Measurements from ENCODE around the gene TEX29. TPM values are rescaled to one million over a fixed set of nuclear protein-coding genes. Genes with fewer than 3 reads are reported as not detected.

The TEX29 gene
- polyA plus RNA-seq, 3 donors: 0.28 to 0.89 (median 0.56) TPM

DNA sequence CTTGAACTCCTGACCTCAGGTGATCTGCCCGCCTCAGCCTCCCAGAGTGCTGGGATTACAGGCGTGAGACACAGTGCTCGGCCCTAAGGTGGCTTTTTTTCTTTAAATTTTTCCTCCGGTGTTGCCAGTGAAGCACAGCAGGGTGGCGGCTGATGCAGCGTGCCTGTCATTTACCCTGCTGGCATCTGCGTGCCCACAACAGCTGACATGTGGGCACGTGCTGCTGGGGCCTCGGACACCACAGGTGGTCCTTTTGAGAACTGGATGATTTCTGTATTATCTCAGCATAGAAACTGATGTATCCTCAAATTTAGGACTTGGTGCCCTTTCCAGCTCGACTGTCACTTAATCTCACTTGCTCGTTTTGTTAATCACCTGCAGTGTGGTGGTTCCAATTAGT lies 31.2 kb upstream of the TEX29 start:
- no peak for DNase-seq

DNA sequence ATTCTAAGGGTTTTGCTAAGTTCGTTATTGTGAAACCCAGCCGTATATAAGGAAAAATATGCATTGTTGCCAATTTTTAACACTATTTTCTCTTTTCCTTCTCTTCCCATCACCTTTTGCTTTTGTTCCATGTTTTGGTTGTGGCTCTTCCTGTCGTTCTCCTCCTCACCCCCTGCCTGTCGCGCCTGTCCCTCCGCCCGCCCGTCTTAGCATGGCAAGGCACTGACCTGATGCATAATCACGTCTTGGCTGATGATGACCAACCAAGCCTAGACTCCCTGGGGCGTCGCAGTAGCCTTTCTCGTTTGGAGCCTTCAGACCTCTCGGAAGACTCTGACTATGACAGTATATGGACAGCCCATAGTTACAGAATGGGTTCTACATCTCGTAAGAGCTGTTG lies 28.5 kb upstream of the TEX29 start:
- no peak for DNase-seq

DNA sequence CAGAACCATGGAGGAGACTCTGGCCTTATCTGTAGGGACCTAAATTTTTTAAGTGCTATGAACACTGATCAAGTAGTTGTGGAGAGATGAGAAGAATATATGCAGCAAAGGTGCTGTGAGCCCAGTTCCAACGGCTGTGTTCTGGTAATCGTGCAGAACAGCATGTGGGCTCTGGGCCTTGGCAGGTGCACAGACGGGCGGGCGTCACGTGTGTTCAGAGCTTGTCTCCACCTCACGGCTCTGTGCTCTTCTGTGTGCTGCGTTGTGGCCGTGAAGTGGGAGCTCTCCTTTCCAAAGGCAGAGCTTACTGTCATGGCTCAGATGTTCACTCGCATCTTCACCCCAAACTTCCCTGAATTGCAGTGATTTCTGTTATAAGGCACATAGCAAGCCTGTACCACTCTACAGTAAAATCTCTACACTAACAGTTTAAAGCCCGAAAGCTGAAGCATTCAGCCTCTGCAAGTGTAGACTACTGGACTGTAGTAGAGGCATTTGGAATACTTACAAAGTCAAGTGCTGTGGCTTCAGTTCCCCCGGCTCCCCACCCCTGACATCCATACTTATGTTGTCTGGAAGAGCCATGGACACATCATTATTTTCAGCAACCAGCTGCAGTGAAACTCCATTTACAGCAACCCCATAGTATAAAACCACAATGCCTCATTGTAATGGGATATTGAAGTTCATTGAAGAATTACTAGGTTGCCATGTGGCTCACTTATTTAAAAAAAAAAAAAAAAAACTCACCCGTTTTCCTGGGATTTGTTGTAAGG lies 27.5 kb upstream of the TEX29 start:
- DNase-seq: no peak

DNA sequence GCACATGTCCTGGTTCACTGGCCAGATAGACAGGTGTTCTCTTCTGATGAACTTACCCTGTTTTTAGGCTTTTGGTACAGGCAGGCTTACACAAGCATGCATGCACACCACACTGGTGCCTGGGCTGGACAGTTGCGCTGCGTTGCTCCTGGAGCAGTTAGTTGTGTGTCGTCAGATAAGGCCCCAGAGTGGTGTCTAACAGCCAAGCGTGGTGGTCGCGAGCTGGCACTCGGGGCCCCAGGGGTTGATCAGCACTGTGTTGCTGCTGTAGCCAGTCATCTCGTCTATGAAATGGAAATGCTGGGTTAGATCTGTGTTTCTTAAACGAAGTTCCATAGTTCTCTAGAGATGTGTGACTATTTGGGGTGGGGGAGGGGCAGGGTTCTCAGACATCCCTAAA lies 24.6 kb upstream of the TEX29 start:
- no peak for DNase-seq

DNA sequence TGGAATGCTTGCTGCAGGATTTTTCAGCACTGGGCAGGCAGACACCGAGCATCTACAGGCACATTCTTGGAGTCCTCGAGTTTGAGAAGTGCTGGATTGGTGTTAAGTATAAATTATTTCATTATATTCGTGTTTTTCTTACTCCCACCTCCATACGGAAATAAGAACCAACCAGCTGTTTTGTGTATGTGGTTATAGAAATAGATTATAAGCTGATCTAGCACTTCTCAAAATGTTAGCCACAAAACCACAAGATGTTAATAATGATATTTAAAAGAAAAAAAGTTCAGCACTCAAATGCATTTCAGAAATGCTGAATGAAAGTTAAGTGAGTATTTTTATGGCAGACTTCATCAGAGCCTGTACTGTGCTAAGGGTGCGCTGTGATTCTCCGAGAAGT lies 24.0 kb upstream of the TEX29 start:
- DNase-seq: no peak

DNA sequence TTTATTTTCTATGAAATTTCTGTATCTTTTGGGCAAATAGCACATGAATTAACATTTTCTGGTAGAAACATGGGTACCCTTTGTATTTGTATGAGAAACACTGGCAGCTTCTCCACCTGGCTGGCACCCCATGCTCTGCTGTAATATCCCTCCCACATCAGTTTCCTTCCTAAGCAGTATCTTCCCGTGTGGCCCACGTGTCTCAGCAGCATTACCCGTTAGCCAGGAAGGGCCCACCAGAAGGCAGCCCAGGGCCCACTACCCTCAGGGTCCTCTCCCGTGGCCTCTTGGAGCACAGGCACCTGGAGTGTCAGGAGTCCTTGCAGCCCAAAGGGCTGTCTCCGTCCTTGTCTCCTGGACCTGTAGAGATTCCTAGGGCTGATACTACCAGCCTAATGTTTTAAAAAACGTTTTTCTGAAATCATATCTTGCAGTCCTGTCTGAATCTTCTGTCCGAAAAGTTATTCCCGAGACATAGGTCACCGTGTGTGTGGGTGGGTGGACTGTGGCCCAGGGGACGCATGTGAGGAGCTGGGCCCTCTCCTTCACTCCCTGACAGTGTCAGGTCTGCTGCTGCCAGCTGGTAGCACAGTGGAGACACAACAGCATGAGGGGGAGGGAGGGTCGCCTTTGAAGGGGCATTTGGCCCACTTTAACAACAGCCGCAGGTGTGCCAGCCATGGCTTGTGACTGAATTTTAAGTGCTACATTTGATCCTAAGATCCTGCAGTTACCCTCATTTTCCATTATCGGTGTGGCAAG lies 22.0 kb upstream of the TEX29 start:
- no peak for DNase-seq

DNA sequence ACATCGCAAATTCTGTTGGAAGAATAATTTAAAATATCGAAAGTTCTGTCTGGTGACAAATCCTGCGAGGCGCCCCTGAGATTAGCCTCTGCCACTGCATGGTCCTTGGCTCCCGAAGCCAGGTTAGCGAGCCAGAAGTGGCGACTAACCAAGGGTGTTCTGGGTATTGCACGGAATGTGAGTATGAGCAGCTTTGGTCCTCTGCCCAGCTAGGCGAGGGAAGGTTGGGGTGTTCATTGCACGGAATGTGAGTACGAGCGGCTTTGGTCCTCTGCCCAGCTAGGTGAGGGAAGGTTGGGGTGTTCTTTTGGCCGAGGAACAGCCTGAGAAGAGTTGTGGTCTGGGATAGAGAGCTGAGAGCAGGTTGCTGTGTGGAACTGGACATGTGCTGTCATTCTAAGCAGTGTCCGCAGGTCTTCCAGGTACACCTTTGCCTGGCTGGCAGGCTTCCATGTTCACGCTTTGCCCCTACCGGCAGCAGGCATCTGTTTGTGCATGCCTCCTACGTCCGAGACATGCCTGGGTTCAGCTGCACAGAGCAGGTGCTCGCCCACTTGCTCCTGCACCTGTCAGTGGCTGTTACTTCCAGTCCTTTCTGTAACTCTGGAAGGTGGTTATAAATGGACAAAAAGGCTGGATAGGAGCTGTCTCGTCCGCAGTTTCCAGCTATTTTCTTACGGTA lies 18.3 kb upstream of the TEX29 start:
- DNase-seq: no peak

DNA sequence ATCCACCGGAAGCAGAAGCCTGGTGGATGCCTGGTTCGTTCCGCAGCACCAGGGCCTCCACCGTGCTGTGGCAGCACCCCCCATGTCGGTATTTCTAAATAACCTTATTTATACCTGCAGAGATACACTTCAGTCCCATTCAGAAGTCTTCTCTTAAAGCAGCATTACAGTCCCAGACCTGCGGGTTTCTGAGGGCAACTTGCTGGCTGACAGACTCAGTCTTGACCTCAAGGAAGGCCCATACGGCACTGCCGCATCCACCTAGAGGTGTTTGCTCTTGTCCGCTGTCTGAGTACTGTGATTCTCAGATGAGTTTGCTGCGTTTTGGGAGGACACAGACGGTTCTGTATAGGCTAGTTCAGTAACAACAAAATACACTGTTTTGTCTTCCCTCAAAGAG lies 16.9 kb upstream of the TEX29 start:
- DNase-seq: no peak

DNA sequence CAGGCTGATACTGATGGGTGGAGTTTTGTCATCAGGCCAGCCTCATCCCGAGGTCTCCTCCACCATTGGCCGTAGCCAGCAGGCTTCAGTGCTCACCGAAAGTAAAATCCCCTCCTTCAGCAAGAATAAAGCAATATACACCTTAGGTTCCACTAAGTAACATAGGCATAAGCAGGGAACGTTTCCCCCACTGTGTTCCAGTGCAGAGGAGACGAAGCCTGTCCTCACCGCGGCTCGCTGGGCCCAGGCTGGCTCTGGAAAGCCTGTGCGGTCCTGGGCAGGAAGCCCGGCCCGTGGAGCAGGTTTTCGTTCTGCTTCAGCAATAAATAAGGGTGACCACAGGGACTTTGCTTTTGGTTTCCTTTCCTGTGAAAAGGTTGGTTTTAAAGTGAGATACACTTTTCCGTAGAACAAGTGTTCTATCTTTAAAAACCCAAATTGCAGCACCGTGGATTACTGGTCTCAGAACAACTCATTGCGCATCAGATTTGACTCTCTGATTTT lies 16.3 kb upstream of the TEX29 start:
- no peak for DNase-seq

DNA sequence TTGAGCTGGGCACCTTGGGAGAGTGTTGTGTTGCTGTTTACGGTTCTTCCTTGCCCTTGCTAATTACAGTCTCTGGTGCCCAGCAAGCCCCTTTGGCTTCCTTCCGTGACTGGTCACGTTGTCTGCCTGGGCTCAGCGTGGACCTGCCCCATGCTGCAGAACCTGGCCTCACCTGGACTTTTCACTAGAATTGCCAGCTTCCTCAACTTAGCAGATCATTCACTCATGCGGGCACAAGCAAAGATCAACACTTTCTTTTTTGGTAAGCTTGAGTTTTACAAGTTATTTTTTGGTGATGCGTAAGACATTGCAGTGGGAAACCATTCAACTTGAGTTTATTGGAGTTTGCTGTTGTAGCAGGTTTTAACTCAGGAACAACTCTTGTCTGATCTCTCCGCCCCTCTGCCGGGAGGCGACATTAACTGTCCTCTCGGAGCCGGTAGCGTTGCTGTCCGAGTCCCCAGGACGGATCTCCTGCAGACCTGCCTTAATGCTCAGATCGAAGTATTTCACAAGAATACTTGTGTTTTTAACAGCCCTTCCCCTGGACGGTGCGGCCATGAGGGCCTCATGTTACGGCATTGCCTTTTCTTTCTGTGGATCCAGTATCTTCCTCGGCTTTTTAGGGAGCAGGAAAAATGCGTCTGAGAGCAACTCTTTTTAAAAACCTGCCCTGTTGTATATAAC lies 15.7 kb upstream of the TEX29 start:
- DNase-seq: no peak

DNA sequence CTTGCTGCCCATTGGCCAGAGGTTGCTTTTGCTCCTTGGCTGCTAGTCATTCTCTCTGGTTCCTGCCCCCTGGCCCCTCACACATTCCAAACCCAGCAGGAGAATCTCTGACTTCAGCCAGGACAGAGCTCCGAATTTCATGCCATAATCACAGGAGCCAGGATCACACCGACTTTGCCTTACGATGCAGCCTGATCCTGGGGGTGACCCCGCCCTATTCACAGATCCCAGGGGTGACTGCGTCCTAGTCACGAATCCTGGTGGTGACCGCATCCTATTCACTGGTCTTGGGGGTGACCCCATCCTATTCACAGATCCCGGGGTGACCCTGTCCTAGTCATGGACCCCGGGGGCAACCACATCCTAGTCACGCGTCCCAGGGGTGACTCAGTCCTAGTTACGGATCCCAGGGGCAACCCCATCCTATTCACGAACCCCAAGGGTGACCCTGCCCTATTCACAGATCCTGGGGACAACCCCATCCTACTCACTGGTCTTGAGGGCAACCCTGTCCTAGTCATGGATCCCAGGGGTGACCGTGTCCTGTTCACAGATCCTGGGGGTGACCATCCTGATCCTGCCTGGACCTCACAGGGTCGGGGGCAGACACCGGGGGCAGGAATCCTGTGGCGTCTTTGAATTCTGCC lies 7.4 kb upstream of the TEX29 start:
- DNase-seq: no peak

DNA sequence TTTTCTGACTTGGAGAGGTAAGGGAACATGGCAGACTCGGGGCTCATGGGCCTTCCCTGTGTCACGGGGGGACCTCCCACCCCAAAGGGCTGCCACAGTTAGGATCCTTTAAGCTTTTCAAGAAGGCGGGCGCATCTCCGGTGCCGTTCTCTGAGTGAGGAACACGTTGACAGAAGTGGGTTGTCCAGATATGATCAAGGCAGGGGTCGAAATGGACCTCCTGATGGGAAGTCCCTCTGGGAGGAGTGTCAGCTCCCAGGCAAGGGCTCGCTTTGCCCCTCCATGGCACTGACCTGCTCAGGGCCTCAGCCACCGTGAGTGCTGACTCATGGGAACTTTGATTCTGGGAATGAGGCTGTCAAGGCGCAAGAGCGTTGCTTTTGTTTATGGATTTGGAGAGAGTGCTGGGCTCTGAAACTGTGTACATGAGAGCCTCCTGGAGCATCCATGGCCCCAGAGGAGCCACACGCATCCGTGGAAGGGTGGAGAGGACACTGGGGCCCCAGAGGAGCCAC lies 6.5 kb upstream of the TEX29 start:
- no peak for DNase-seq

DNA sequence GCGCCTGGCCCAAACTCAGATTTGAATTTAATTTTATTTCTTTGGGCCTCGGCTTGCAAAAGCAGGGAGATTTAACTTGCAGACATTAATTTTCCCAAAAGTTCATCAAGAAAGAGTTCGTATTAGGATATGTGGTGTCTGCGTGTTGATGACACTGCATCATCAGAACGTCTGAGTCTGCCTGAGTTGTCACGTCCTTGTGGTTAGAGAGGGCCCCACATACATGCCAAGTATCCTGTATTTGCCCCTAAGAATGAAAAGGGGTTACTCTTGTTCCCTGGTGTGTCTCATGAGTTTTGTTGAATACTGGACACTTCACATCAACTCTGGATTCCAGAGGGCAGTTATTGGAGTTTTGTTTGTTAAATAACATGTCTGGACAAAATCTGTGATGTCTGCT lies 5.6 kb upstream of the TEX29 start:
- no peak for DNase-seq

DNA sequence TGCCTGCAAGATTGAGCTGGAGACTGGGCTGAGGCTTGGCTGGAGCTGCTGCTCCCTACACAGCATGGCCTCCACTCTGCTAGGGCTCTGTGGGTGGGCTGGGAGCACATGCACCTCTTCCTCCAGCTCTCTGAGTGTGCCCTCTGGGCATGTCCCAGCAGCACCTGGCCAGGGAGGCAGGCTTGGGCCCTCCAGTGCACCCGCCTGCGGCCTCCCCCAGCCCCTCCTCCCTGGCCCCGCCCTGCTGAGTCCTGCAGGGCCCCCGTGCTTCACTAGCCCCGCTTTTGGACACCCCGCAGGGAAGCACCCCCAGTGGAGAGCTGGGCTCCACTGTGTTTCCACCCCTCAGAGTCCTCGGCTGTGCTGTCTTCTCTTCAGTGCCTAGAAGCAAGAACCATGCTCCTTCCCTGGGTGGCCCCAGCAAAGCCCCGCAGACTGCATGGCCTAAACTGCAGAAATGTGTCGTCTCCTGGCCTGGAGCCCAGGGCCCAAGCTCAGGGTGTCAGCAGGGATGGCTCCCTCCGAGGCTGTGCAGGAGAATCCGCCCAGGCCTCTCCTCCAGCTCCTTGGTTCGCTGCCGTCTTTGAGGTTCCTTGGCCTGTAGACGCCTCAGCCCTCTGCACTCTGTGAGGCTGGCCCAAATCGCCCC lies 5.0 kb upstream of the TEX29 start:
- no peak for DNase-seq

DNA sequence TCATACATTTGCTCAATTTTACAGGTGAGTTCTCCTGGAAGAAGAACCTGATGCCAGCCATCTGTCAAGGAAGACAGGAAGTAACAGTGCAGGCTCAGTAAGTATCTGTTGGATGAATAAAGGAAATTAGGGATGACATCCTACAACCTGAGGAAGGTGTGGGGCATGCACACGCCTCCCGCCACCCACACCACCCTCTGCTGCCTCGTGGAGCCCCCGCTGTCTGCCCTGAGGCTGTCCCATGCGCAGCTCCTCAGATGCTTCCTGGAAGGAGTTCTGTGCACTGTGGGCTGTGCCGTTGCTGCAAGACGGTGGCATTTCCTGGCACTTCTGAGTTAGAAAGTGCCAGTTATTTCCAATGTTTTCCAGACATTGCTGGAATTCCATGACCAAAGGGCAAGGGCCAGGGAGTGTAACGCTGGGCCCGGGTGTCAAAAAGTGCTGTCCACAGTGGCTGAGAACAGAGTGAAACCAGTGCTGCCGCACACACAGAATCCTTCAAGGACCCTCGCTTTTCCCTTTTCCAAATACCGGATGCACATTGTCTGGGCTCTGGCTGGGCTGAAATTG lies 4.2 kb upstream of the TEX29 start:
- no peak for DNase-seq

DNA sequence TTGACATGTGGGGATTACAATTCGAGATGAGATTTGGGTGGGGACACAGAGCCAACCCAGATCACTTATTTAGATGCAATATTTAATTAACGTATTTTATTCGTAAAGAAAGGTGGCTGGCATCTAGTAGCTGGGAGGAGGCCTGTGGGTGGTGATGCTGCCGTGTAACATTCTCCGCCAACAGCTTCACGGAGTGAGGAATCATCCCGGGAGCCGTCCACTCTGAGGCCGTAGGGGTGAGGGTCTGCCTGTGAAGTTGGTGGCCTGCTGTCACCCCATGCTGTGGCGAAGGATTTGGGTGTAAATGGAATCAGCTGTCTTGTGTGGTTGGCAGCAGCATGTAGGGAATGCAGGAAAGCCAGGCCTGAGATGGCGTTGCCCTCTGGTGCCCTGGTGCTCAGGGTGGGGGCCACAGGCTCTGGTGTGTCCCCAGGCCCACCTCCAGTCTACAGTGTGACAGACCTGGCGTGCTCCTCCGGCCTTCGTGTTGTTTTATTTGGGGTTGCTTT lies 3.3 kb upstream of the TEX29 start:
- DNase-seq: no peak

DNA sequence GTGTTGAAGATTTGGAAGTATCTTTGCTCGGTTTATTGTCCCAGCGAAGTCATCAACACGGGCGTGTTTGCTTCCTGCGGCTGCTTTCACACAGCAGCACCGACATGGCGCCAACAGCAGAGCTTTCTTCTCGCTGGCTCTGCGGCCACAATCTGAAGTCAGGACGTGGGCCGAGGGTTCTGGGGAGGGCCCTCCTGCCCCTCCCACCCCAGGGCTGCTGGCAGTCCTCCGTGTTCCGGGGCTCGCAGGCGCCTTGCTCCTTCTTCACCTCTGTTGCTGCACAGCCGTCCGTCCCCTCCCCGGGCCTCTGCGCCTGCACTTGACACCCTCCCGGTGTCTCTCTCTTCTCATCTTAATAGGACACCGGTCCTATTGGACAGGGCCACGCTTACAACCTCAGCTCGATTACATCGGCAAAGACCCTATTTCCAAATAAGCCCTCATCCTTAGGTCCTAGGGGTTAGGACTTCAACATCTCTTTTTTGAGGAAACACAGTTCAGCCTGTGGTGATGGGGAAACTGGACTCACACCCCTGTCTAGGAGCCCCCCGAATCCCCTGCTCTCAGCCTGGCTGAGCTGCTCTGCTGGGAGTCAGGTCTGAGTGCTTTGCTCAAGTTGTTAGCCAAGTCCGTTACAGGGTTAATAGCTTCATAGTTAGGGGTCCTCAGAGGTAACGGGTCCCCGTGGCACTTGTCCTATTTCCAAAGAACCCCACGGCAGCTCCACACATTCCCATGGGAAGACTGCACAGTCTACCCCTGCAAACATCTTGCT lies 2.7 kb upstream of the TEX29 start:
- DNase-seq: no peak

DNA sequence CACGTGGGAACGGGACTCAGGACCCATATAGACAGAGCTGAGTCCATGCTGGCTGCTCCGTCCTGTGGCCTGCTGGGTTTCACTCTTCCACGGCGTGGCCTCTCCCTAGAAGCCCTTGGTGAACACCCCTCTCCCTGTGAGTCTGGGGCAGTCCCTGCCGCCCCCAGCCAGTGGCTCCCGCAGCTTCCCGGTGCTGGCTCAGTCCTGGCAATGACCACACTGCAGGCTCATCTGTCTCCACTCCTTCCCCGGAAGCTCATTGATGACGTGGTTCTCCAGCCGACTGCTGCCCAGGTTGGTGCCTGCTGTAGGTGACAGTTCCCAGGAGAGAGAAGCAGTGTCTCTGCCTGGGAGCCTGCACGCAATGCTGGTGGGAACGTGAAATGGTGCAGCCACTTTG lies 2.1 kb upstream of the TEX29 start:
- DNase-seq: no peak

DNA sequence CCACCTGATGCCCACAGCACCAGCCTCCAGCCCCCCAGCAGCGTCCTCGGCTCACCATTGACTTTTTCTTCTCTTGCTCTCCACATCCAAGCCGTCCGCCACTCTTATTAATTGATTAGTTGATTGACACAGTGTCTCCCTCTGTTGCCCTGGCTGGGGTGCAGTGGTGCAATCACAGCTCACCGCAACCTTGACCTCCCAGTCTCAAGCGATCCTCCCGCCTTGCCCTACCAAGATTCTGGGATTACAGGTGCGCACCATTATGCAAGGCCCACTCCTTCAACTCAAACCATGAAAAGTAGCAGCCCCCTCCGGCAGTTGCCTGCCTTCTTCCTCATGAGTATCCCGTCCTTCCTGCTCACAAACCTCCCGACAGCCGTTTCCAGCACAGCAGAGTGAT lies 921 bp upstream of the TEX29 start:
- no peak for DNase-seq

Data from renal pelvis (tissue), 4 donors.